ENCODE data around the gene RNASEH2A.
"Not testable (repeated sequence)": the region's sequence is repeated elsewhere in the genome, so short reads cannot be mapped to it uniquely, and the experiment has no call there.

GRCh38 chr19:12817810-12818209 lies 11.4 kb downstream of the RNASEH2A start:
- not testable (repeated sequence) for TF ChIP-seq CTCF, POLR2A, POLR2AphosphoS5, EP300 (IDR thresholded peaks at IDR 0.05)
